IMR-90 (cell line): ENCODE measurements around the gene SERPINE2. TPM values are rescaled to one million over a fixed set of nuclear protein-coding genes. Genes with fewer than 3 reads are reported as not detected.

Source experiments
- ATAC-seq: fragments of 200-7000 bp; cut with Tn5 transposase; 2 replicates; pipeline ENCODE4 v1.9.1; 2020; ENCODE audit warnings: low read depth, mild to moderate bottlenecking, moderate library complexity
- BruUV-seq: library from RNA; stranded (reverse); fragments of 400-500 nt; replicated peaks from 2 replicates; lab custom pipeline; 2021; lab: Mats Ljungman, UMichigan
- CTCF ChIA-PET: fragments of 300-600 bp; formaldehyde crosslinking; extraction: SDS; loops from one replicate; lab custom pipeline; 2021; ENCODE audit warnings: antibody characterized with exemption; lab: Yijun Ruan, JAX
- POLR2A ChIA-PET: fragments of 300-600 bp; sonication (Branson Sonifier 250); formaldehyde crosslinking; loops from one replicate; lab custom pipeline; 2022; ENCODE audit warnings: antibody characterized with exemption; ENCODE audit not compliant: unreplicated experiment; lab: Charles Lee
- DNase-seq: peaks from one replicate; pipeline ENCODE4 v3.0.0; 2013
- H2AFZ ChIP-seq: replicated peaks from 2 replicates; pipeline ENCODE3; 2013; ENCODE audit warnings: low read length, mild to moderate bottlenecking; ENCODE audit not compliant: poor library complexity
- H2AK5ac ChIP-seq: 2 replicates; pipeline ENCODE4 v1.6.1; 2013; ENCODE audit warnings: low read depth, low read length, inconsistent platforms
- H2AK9ac ChIP-seq: replicated peaks from 2 replicates; pipeline ENCODE3; 2013; ENCODE audit warnings: mild to moderate bottlenecking, low read depth, low read length, moderate library complexity; ENCODE audit not compliant: poor library complexity
- H2BK120ac ChIP-seq: 2 replicates; pipeline ENCODE4 v1.6.1; 2013; ENCODE audit warnings: low read depth, low read length, inconsistent platforms
- H2BK15ac ChIP-seq: 3 replicates; pipeline ENCODE4 v1.6.1; 2013; ENCODE audit warnings: low read depth, low read length, inconsistent platforms
- H2BK20ac ChIP-seq: 2 replicates; pipeline ENCODE4 v1.6.1; 2013; ENCODE audit warnings: low read depth, mild to moderate bottlenecking, inconsistent platforms, low read length, moderate library complexity
- H2BK5ac ChIP-seq: 2 replicates; pipeline ENCODE4 v1.6.1; 2013; ENCODE audit warnings: mild to moderate bottlenecking, low read depth, low read length, inconsistent platforms; ENCODE audit not compliant: poor library complexity, severe bottlenecking
- H3K14ac ChIP-seq: replicated peaks from 2 replicates; pipeline ENCODE4 v1.6.1; 2013; ENCODE audit warnings: low read depth, low read length, inconsistent platforms
- H3K18ac ChIP-seq: 2 replicates; pipeline ENCODE4 v1.6.1; 2013; ENCODE audit warnings: low read depth, low read length, control low read depth
- H3K23ac ChIP-seq: 2 replicates; pipeline ENCODE4 v1.6.1; 2013; ENCODE audit warnings: low read depth, low read length, inconsistent platforms
- H3K27ac ChIP-seq: 2 replicates; pipeline ENCODE4 v1.5.1; 2013; ENCODE audit warnings: mild to moderate bottlenecking, control low read depth, low read length; ENCODE audit not compliant: insufficient read depth
- H3K27me3 ChIP-seq: 2 replicates; pipeline ENCODE4 v1.6.1; 2013; ENCODE audit warnings: low read length; ENCODE audit not compliant: control insufficient read depth, insufficient read depth
- H3K36me3 ChIP-seq: 2 replicates; pipeline ENCODE4 v1.6.1; 2013; ENCODE audit warnings: low read length, mixed read lengths; ENCODE audit not compliant: control insufficient read depth, insufficient read depth
- H3K4ac ChIP-seq: 2 replicates; pipeline ENCODE4 v1.6.1; 2013; ENCODE audit warnings: low read depth, low read length, inconsistent platforms
- H3K4me1 ChIP-seq: 2 replicates; pipeline ENCODE4 v1.6.1; 2013; ENCODE audit warnings: low read length, mixed read lengths; ENCODE audit not compliant: control insufficient read depth, insufficient read depth
- H3K4me2 ChIP-seq: 2 replicates; pipeline ENCODE4 v1.6.1; 2013; ENCODE audit warnings: low read depth, mild to moderate bottlenecking, control low read depth, low read length, moderate library complexity
- H3K4me3 ChIP-seq: 2 replicates; pipeline ENCODE4 v1.5.1; 2013; ENCODE audit warnings: low read depth, mild to moderate bottlenecking, control low read depth, low read length, moderate library complexity; ENCODE audit not compliant: insufficient read depth
- H3K56ac ChIP-seq: 2 replicates; pipeline ENCODE4 v1.6.1; 2013; ENCODE audit warnings: low read length, inconsistent platforms; ENCODE audit not compliant: insufficient read depth; ENCODE audit errors: extremely low read depth
- H3K79me1 ChIP-seq, 2 experiments: 2 replicates each; pipeline ENCODE4 v1.6.1; 2013; ENCODE audit warnings: low read length in 2 of 2, inconsistent platforms in 1 of 2, low read depth in 1 of 2
- H3K9ac ChIP-seq: 2 replicates; pipeline ENCODE4 v1.6.1; 2013; ENCODE audit warnings: low read depth, low read length, control low read depth
- H3K9me1 ChIP-seq: 2 replicates; pipeline ENCODE4 v1.6.1; 2013; ENCODE audit warnings: low read length, inconsistent platforms; ENCODE audit not compliant: insufficient read depth
- H3K9me3 ChIP-seq: 2 replicates; pipeline ENCODE4 v1.6.1; 2013; ENCODE audit warnings: low read length; ENCODE audit not compliant: control insufficient read depth, insufficient read depth
- H4K20me1 ChIP-seq: 2 replicates; pipeline ENCODE4 v1.6.1; 2013; ENCODE audit warnings: low read length, inconsistent platforms; ENCODE audit not compliant: insufficient read depth
- H4K5ac ChIP-seq: 2 replicates; pipeline ENCODE4 v1.6.1; 2013; ENCODE audit warnings: mild to moderate bottlenecking, low read depth, low read length, control low read depth
- H4K8ac ChIP-seq, 2 experiments: 2 replicates each; pipeline ENCODE4 v1.6.1; 2013; ENCODE audit warnings: low read depth in 2 of 2, low read length in 2 of 2, control low read depth in 1 of 2, inconsistent platforms in 1 of 2
- H4K91ac ChIP-seq: 2 replicates; pipeline ENCODE4 v1.6.1; 2013; ENCODE audit warnings: low read depth, low read length, inconsistent platforms; ENCODE audit not compliant: insufficient read depth
- BHLHE40 ChIP-seq: fragments of 150-350 bp; IDR thresholded peaks from 2 replicates; pipeline ENCODE4 v1.6.1; 2016; ENCODE audit warnings: mild to moderate bottlenecking, low read depth, low read length
- CEBPB ChIP-seq: IDR thresholded peaks from 2 replicates; pipeline ENCODE4 v1.6.1; 2012; ENCODE audit warnings: low read depth, low read length, improper control_type of control experiment
- CHD1 ChIP-seq: IDR thresholded peaks from 2 replicates; pipeline ENCODE4 v1.6.1; 2012; ENCODE audit warnings: low read depth, low read length, improper control_type of control experiment
- CTCF ChIP-seq: conservative IDR thresholded peaks from 2 replicates; pipeline ENCODE4 v1.5.1; 2012; ENCODE audit warnings: mild to moderate bottlenecking, low read depth, low read length, improper control_type of control experiment
- ELK1 ChIP-seq: fragments of 150-350 bp; IDR thresholded peaks from 2 replicates; pipeline ENCODE4 v1.6.1; 2016; ENCODE audit warnings: low read depth, mild to moderate bottlenecking, low read length, moderate library complexity, borderline replicate concordance
- FOS ChIP-seq: fragments of 150-350 bp; IDR thresholded peaks from 2 replicates; pipeline ENCODE4 v1.6.1; 2016; ENCODE audit warnings: low read depth, low read length
- MAFK ChIP-seq: IDR thresholded peaks from 2 replicates; pipeline ENCODE4 v1.6.1; 2012; ENCODE audit warnings: low read depth, low read length, improper control_type of control experiment
- MAZ ChIP-seq: IDR thresholded peaks from 2 replicates; pipeline ENCODE4 v1.6.1; 2012; ENCODE audit warnings: low read depth, mild to moderate bottlenecking, low read length, improper control_type of control experiment, moderate library complexity, borderline replicate concordance
- MXI1 ChIP-seq: IDR thresholded peaks from 2 replicates; pipeline ENCODE4 v1.6.1; 2012; ENCODE audit warnings: low read depth, mild to moderate bottlenecking, low read length, moderate library complexity, borderline replicate concordance
- NFE2L2 ChIP-seq: fragments of 150-350 bp; IDR thresholded peaks from 2 replicates; pipeline ENCODE4 v1.6.1; 2016; ENCODE audit warnings: low read depth, mild to moderate bottlenecking, low read length
- POLR2A ChIP-seq: IDR thresholded peaks from 2 replicates; pipeline ENCODE4 v1.6.1; 2012; ENCODE audit warnings: mild to moderate bottlenecking, low read depth, low read length
- RAD21 ChIP-seq: IDR thresholded peaks from 2 replicates; pipeline ENCODE4 v1.6.1; 2012; ENCODE audit warnings: low read length, improper control_type of control experiment
- RCOR1 ChIP-seq: IDR thresholded peaks from 2 replicates; pipeline ENCODE4 v1.6.1; 2012; ENCODE audit warnings: mild to moderate bottlenecking, low read length, improper control_type of control experiment; ENCODE audit not compliant: insufficient replicate concordance
- RFX5 ChIP-seq: IDR thresholded peaks from 2 replicates; pipeline ENCODE4 v1.8.0; 2012; ENCODE audit warnings: low read depth, mild to moderate bottlenecking, low read length, moderate library complexity
- SMC3 ChIP-seq: fragments of 150-350 bp; IDR thresholded peaks from 2 replicates; pipeline ENCODE4 v1.6.1; 2016; ENCODE audit warnings: low read depth, mild to moderate bottlenecking, antibody characterized with exemption, low read length, moderate library complexity
- USF2 ChIP-seq: fragments of 150-350 bp; IDR thresholded peaks from 2 replicates; pipeline ENCODE4 v1.6.1; 2017; ENCODE audit warnings: mild to moderate bottlenecking, antibody characterized with exemption, low read length, low read depth
- WGBS, 2 experiments: methylation state at CpG; one replicate each; pipeline versions ENCODE4 v1.1.5 to v1.1.7; 2013; ENCODE audit warnings: missing lambda C conversion rate in 2 of 2; ENCODE audit not compliant: insufficient read length in 1 of 2; ENCODE audit errors: extremely low coverage in 2 of 2; 5-methylcytosine and 5-hydroxymethylcytosine counted together
- dilution Hi-C: fragments of 300-500 bp; cut with HindIII; formaldehyde crosslinking; loops from one replicate; pipeline ENCODE4 v1.14.3; 2018; ENCODE audit warnings: low sequenced_read_pairs; ENCODE audit not compliant: unreplicated experiment
- in situ Hi-C: fragments of 300-500 bp; cut with MboI; formaldehyde crosslinking; loops from 3 replicates; pipeline ENCODE4 v1.14.3; 2019; ENCODE audit warnings: low sequenced_read_pairs, inconsistent platforms, mixed read lengths
- intact Hi-C: fragments of 100-400 bp; cut with micrococcal nuclease; formaldehyde crosslinking; loops from 2 replicates; pipeline ENCODE4 v1.10.0; 2022
- polyA plus RNA-seq, 3 experiments: library from polyadenylated mRNA; depleted of rRNA; stranded (reverse); fragments of >200 nt; gene quantifications; 2 replicates each; pipeline ENCODE4 v1.2.3, GENCODE V29; 2012; ENCODE audit warnings: low replicate concordance in 1 of 3
- total RNA-seq: library from RNA; depleted of rRNA; stranded (reverse); fragments of >200 nt; gene quantifications from 2 replicates; pipeline ENCODE4 v1.2.3, GENCODE V29; 2012

Gene SERPINE2
- total and polyA plus RNA-seq, 2 of the 4 experiments (the other 2 are of a cell fraction) = 24.0 to 62.7 TPM

GRCh38 chr2:223973606-223974005 is 65.5 kb downstream of the SERPINE2 start:
- Histone ChIP-seq H3K4me3 (no peak overlapping the region), H3K4ac (no peak overlapping the region), H3K27ac (no peak overlapping the region), H3K36me3 (peaks cover 2% of the 10 kb centered on the region; the same call in 1 of the 2 replicates), H2BK15ac (no peak overlapping the region), H3K79me1 (no peaks in the 10 kb centered on the region), H3K4me1 (no peaks in the 10 kb centered on the region), H2AK9ac (no peak overlapping the region), H3K14ac (no peak overlapping the region), H2AK5ac (no peak overlapping the region), H2BK20ac (no peak overlapping the region), H3K18ac (no peak overlapping the region), H4K20me1 (no peaks in the 10 kb centered on the region), H4K91ac (no peak overlapping the region), H2AFZ (no peak overlapping the region), H3K27me3 (no peaks in the 10 kb centered on the region), H2BK5ac (no peak overlapping the region), H3K56ac (no peak overlapping the region), H4K5ac (no peak overlapping the region), H3K9me3 (no peaks in the 10 kb centered on the region), H3K23ac (no peak overlapping the region), H3K4me2 (no peak overlapping the region), H2BK120ac (no peak overlapping the region), H4K8ac (no peak overlapping the region), H3K9me1 (peaks cover 5% of the 10 kb centered on the region; the same call in 1 of the 2 replicates), H3K9ac (no peak overlapping the region)
- ChIA-PET CTCF (no interaction called here), POLR2A (no interaction called here)
- in situ Hi-C loops (no loop called here), dilution Hi-C loops (no loop called here), intact Hi-C loops (loop anchor here (5.0 kb wide), 2 partner anchors 394 to 804 kb away; no protein-coding TSS in a partner anchor)
- no TSS peak for BruUV-seq
- no peak for DNase-seq
- no peak for ATAC-seq
- TF ChIP-seq MXI1 = no peak
- no peak for TF ChIP-seq RAD21
- no peak for TF ChIP-seq MAZ
- no peak for TF ChIP-seq USF2
- TF ChIP-seq FOS = no peak
- no peak for TF ChIP-seq NFE2L2
- TF ChIP-seq CTCF = no peak
- TF ChIP-seq BHLHE40 = no peak
- TF ChIP-seq CEBPB = no peak
- TF ChIP-seq ELK1 = no peak
- TF ChIP-seq SMC3 = no peak
- no peak for TF ChIP-seq CHD1
- no peak for TF ChIP-seq RFX5
- TF ChIP-seq MAFK = no peak
- no peak for TF ChIP-seq POLR2A
- TF ChIP-seq RCOR1 = no peak
- WGBS, 2 experiments = no CpG with 5 or more reads among the region's 3 CpGs
